ENCODE data around the gene TH. TPM values are rescaled to one million over a fixed set of nuclear protein-coding genes. Genes with fewer than 3 reads are reported as not detected.
"Not testable (repeated sequence)": the region's sequence is repeated elsewhere in the genome, so short reads cannot be mapped to it uniquely, and the experiment has no call there.

The TH gene
- total RNA-seq, 1 donor from 2014 or later, result not detected

- DNase-seq (ENCODE audit: low read depth, low spot score), result no peak
Measured at GRCh38 chr11:2130881-2131352, 40.7 kb downstream of the TH start.

DNA sequence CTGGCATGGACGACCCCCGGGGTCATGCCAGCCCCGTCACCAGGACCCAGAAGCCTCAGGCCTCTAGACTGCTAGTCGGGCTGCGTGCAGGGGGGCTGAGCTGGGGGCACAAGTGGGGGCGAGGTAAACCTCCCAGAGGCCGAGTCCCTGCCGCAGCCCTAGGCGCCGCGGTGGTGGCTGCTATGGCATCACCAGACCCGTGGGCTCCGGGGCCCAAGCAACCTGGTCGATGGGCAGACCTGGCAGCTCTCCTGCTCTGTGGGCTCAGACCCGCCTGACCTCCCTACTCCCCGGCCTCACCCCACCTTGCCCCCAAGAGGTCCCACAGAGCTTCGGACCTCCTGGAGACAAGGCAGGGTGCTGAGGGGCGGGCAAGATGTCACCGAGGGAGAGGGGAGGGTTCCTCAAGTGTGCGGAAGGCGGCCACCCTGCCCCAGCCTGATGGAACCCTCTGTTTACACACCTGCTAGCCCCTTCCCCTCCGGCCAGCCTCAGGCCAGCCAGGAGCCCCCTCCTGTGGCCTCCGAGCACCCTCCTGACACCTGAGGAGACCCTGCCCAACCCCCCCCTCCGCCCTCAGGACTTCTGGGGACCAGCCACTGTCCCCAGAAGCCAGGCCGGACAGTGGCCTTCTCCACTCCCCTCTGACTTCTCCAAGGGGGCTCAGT lies 41.8 kb downstream of the TH start:
- no peak for DNase-seq (ENCODE audit: low read depth, low spot score)

GRCh38 chr11:2129308-2129698 lies 42.3 kb downstream of the TH start:
- DNase-seq (ENCODE audit: low read depth, low spot score), result no peak

GRCh38 chr11:2128511-2129307 lies 42.9 kb downstream of the TH start:
- DNase-seq (ENCODE audit: low read depth, low spot score), result no peak

- no peak for DNase-seq (ENCODE audit: low read depth, low spot score)
Measured at GRCh38 chr11:2128130-2128510, 43.5 kb downstream of the TH start.

GRCh38 chr11:2127482-2128129 lies 44.0 kb downstream of the TH start:
- no peak for DNase-seq (ENCODE audit: low read depth, low spot score)

DNA sequence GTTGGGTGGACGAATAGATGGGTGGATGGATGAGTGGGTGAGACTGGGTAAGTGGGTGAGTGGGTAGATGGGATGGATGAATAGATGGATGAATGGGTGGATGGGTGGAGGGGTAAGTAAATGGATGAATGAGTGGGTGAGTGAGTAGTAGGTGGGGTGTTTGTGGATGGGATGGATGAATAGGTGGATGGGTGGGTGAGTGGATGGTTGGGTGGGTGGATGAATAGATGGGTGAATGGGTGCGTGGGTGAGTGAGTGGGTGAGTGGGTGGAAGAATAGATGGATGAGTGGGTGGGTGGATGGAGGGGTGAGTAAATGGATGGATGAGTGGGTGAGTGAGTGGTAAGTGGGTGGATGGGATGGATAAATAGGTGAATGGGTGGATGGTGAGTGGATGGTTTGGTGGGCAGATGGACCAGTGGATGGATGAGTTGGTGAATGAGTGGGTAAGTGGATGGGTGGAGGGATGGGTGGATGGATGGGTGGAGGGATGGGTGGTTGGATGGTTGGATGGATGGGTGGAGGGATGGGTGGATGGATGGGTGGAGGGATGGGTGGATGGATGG lies 45.0 kb downstream of the TH start:
- DNase-seq (ENCODE audit: low read depth, low spot score), result no peak

- DNase-seq (ENCODE audit: low read depth, low spot score), result not testable (repeated sequence)
Measured at GRCh38 chr11:2124736-2125484, 46.7 kb downstream of the TH start.

- DNase-seq (ENCODE audit: low read depth, low spot score), result no peak
Measured at GRCh38 chr11:2123628-2123960, 48.0 kb downstream of the TH start.

DNA sequence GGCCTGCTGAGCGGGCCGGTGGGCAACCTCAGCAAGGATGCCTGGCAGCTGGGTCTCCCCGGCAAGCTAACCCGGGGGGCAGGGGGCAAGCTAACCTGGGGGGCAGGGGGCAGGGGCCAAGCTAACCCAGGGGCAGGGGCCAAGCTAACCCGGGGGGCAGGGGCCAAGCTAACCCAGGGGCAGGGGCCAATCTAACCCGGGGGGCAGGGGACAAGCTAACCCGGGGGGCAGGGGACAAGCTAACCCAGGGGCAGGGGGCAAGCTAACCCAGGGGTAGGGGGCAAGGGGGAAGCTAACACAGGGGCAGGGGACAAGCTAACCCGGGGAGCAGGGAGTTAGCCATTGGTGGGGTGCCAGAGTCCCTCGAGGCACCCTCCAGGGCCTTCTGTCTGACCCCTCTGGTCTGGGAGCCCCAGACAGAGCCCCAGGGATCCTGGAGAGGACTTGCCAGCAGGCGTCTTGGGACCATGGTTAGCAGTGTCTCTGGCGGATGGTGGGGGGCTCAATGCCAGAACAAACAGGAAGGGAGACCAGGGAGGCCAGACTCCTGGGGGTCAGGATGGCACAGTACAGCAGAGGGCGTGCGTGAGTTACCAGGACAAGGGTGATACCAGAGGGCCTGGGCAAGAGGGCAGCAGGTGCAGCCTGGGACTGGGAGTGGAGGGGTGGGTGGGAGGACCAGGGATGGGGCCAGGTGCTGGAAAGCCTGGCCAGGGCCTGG lies 48.5 kb downstream of the TH start:
- no peak for DNase-seq (ENCODE audit: low read depth, low spot score)

GRCh38 chr11:2122222-2122906 lies 49.3 kb downstream of the TH start:
- no peak for DNase-seq (ENCODE audit: low read depth, low spot score)

DNA sequence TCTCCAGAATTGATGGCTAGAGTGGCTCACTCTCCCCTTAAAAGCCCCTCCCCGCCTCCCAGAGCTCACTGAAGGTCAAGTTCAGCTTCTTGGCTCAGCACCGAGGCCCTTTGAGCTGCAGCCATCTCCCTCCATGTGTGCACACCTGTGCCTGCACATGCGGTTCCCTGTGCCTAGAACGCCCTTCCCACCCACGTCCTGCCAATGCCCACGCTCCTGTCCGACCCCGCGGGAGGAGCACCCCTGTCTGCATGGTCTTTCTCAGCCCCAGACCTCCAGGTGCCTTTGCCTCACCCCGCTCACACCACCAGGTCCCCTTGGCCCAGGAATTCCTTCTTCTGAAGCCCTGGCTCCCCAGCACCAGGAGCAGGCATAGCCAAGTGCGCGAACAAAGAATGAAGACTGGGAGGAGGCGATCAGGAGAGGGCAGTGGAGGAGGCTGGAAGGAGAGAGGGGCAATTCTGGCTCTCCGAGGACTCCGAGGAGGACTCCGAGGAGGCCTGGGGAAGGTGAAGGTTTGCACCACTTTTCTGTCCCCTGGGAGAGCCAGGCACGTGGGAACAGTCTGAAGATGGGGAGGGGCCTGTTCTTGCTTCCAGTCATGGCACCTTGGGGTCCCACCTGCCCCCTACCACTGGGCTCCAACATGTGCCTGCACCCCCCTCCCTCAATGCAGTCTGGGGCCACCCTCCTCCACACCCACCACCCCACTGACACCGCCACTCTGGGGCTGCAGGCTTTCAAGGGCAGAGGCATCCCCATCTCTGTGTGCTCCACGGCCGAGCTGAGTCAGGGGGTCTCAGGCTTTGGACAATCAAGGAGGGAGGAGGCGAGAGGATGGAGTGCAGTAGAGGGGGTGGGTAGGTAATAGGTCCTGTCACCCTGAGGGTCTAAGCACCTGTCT lies 50.1 kb downstream of the TH start:
- DNase-seq (ENCODE audit: low read depth, low spot score), result no peak

DNA sequence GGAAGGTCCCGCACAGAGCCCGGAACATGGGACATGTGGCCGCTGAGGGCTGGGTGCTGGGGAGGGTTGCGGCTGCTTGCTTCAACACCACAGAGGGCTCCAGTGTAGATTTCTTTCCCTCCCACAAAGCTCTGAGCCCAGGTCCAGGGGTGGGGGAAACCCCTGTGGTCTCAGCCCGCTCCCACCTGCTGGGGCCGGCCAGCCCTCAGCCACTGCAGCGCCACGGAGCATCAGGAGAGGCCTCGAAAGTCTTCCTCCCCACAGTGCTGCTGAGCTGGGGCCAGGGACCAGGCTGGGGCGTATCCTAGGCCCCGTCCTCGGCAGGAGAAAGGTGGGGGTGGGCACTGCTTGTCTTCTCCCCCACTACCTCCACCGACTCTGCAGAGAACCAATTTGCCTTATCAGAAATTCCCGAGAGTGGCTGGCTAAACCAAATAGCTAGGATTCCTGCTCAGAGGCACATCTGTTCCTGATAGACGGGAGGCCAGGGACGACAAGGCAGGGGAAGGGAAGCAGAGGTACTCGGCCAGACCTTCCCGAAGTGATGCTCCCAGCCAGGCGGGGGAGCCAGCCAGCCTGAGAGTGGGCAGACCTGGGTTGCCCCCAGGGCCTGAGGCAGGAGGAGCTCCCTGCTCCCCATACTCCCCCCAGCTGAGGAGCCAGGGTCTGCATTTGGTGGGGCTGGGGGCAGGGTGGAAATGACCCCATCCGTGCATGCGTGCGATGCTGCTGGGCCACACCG lies 51.1 kb downstream of the TH start:
- DNase-seq (ENCODE audit: low read depth, low spot score), result no peak

- no peak for DNase-seq (ENCODE audit: low read depth, low spot score)
Measured at GRCh38 chr11:2118677-2119076, 52.9 kb downstream of the TH start.

DNA sequence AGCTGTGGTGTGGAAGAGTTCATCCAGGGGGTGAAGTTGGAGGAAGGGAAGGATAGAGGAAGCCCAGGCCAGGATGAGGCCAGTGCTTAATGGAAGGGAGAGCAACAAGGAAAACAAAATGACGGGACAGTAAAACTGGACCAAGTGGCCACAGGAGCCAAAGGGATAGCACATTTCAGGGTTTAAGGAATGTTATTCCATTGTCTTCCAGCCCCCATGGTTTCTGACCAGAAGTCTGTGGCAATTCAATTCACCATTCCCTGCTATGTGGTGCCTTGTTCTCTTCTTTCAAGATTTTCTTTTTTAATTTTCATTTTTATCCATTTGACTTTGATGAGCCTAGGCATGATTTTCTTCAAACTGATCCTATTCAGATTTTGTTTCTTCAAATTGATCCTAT lies 54.9 kb downstream of the TH start:
- DNase-seq (ENCODE audit: low read depth, low spot score), result no peak

DNA sequence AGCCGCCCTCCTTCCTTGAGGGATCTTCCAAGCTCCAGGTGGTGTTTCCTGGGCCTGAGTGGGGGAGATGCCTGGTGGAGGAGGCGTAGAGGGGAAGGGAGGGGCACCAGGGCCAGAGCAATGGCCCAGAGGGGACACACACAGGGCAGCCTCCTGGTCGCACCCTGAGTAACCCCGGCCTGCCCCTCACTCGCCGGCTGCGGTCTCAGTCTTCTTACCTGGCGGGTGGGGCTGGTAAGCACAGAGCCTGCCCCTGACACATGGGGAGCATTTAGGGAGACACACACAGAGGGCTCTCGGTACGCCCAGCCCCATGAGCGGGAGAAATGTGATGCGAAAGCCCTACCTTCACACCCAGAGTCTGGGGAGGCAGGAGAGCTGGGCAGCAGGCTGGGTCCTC lies 56.3 kb downstream of the TH start:
- no peak for DNase-seq (ENCODE audit: low read depth, low spot score)

DNA sequence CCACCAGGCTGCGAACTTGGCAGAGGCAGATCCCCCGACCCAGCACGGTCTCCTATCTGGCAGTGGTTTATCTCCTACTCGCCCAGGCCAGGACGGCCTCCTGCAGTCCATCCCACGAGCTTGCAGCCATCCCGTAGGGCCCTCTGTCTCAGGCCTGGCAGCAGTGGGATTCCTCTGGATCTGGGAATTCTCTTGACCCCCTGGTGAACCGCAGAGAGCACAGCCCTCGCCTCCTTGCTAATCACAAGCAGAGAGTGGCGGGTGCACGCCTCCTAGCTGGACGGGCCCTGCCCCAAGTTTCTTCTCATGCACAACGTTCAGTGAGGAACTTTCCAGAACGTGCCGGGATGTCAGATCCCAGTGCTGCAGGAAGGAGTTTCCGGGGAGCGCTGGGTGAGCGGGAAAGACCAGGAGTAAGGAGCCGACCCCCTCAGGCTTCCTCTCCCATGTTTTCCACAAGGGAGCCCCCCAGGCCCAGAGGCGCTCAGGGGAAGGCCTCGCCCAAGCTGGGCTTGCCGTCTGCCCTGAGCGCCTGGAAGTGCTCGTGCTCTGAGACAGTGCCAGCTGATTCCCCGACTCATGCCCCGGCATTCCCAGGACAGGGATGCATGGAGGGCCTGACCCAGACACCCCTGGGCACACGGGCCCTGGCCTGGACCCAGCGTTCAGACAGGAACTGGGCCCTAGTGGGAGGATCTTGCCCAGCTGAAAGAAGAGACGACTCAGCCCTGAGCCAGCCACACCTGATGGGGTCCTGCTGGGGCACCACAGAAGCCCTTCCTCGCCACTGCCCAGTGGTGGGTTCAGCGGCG lies 57.0 kb downstream of the TH start:
- DNase-seq (ENCODE audit: low read depth, low spot score), result no peak

Measured in pulmonary artery endothelial cell (primary cell).